Ovary (tissue), 9 donors: ENCODE data around the gene GTF2H3. TPM values are rescaled to one million over a fixed set of nuclear protein-coding genes. Genes with fewer than 3 reads are reported as not detected.

Source experiments
- DNase-seq, 5 donors: peaks; one replicate each; pipeline ENCODE4 v3.0.0-alpha.2; 2019 to 2020
- H3K27ac ChIP-seq, 2 donors: fragments of 200-600 bp; one replicate each; pipeline versions ENCODE4 v1.5.1 to v1.8.0; 2019 to 2022
- H3K27me3 ChIP-seq: fragments of 200-600 bp; one replicate; pipeline ENCODE4 v1.8.0; 2022
- H3K36me3 ChIP-seq: fragments of 200-600 bp; sonication (generic); one replicate; pipeline ENCODE4 v1.5.1; 2019
- H3K4me1 ChIP-seq: one replicate; pipeline ENCODE4 v1.8.1; 2013; ENCODE audit warnings: mild to moderate bottlenecking, moderate library complexity; ENCODE audit not compliant: insufficient read depth
- H3K4me3 ChIP-seq: fragments of 200-600 bp; sonication (generic); one replicate; pipeline ENCODE4 v1.5.1; 2017
- H3K9me3 ChIP-seq, 2 donors: fragments of 200-600 bp in 1 of 2; sonication (generic) in 1 of 2; one replicate each; pipeline versions ENCODE4 v1.5.1 to v1.8.1; 2013 to 2019; ENCODE audit warnings: mild to moderate bottlenecking in 1 of 2, moderate library complexity in 1 of 2
- CTCF ChIP-seq, 3 donors: fragments of 450-650 bp in 2 of 3; fragments of 200-600 bp in 1 of 3; IDR thresholded peaks; one replicate each; pipeline versions ENCODE4 v1.5.1 to v1.8.0; 2016 to 2022; ENCODE audit warnings: antibody characterized with exemption in 3 of 3, mild to moderate bottlenecking in 1 of 3
- EP300 ChIP-seq: sonication (generic); formaldehyde crosslinking; IDR thresholded peaks from one replicate; pipeline ENCODE4 v1.6.1; 2017; ENCODE audit warnings: antibody characterized with exemption
- POLR2A ChIP-seq: fragments of 450-650 bp; IDR thresholded peaks from one replicate; pipeline ENCODE4 v1.6.1; 2017; ENCODE audit warnings: antibody characterized with exemption, mild to moderate bottlenecking, moderate library complexity
- WGBS, 3 donors: extraction: QIAGEN DNeasy Blood & Tissue Kit in 1 of 3; methylation state at CpG; one replicate each; pipeline versions ENCODE4 v1.1.5 to v1.1.7; 2013 to 2017; 5-methylcytosine and 5-hydroxymethylcytosine counted together
- intact Hi-C, 4 donors: fragments of 100-400 bp; cut with DNase I; formaldehyde crosslinking; loops; one replicate each; pipeline versions ENCODE4 v1.11.0 to v1.15.1; 2022 to 2023
- polyA plus RNA-seq, 2 donors: library from polyadenylated mRNA; stranded (reverse); fragments of 200-250 nt in 1 of 2; fragments of 350-450 nt in 1 of 2; fragmentation: Illumina TruSeq in 1 of 2; extraction: RNeasy Lipid Tissue Mini Kit (QIAGEN cat#74804) in 1 of 2; gene quantifications; one replicate each; pipeline ENCODE4 v1.2.3, GENCODE V29; 2013 to 2014
- total RNA-seq, 7 donors: library from RNA; depleted of rRNA in 2 of 7; stranded (reverse); fragments of >200 nt in 2 of 7; fragmentation: NEBNext Ultra II Directional in 3 of 7; extraction: Animal tissue kit (Norgen Biotek cat#: 25700) in 3 of 7; gene quantifications; one replicate each; pipeline versions ENCODE4 v1.1.0 to v1.2.4, GENCODE V29; 2016 to 2023
- donor health status: DM: no; HTN: no; CAD: no; lungs with moderate emphysema.
- donor health status: DM: no; HTN: no; CAD: no.
- donor health status: Bipolar disorder and iron deficiency.
- donor health status: DM: yes; HTN: yes; CAD: no.
- donor health status: DM: no; HTN: no; CAD: no.
- donor health status: DM: yes; HTN: yes; CAD: no.

GTF2H3 gene
- total and polyA plus RNA-seq, 9 donors = 8.1 to 29.5 (median 21.2) TPM

DNA sequence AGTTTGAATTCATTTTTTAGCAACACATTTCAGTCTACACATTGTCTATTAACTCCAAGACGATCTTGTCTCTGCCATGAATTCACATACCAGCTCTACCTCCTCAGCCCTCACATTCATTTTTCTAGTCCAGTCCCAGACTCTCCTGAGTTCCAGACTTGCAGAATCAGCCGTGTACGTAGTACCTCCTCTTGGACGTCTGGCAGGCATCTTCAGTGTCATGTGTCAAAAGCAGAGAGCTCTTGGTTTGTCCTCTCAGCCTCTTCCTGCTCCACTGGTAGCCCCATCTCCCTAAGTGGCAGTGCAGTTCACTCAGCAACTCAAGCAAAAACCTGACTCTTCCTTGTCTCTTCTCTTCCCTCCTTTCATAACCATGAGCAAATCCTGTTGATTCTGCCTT, 22.8 kb downstream of the GTF2H3 start:
- H3K36me3 ChIP-seq = no peaks in the 10 kb centered on the region
- no peak for TF ChIP-seq POLR2A
- TF ChIP-seq CTCF (IDR thresholded peaks at IDR 0.05) = no peak
- no peak for TF ChIP-seq EP300
- 76 to 83% (median 79%) methylated on average over 4 of the region's 4 CpGs for WGBS, 3 donors
- DNase-seq = no peak
- no peak overlapping the region for H3K4me3 ChIP-seq
- no peaks in the 10 kb centered on the region for H3K4me1 ChIP-seq
- no peaks in the 10 kb centered on the region for H3K27me3 ChIP-seq
- no peaks in the 10 kb centered on the region for H3K9me3 ChIP-seq
- intact Hi-C loops = no loop called here
- H3K27ac ChIP-seq = no peak overlapping the region

DNA sequence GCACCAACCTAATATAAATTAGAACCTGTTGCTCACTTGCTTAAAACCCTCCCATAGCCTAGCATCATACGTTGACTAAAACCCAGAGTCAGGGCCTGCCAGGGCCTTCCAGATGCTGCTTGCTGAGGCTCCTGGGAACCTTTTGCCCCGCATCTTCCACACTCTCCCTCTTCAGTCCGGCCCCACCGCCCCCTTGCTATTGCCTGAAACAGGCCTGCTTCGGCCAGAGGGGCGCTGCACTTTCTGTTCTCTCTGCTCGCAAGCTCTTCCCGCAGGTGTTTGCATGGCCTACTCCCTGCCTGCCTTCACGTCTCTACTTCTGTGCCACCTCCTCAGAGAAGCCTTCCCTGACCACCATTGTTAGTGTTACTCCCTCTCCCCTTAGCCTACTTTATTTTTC, 23.6 kb downstream of the GTF2H3 start:
- Histone ChIP-seq H3K4me1 (no peaks in the 10 kb centered on the region), H3K9me3 (no peaks in the 10 kb centered on the region), H3K36me3 (no peaks in the 10 kb centered on the region), H3K27ac (no peak overlapping the region), H3K4me3 (no peak overlapping the region), H3K27me3 (no peaks in the 10 kb centered on the region)
- no peak for TF ChIP-seq EP300
- no peak for TF ChIP-seq CTCF (IDR thresholded peaks at IDR 0.05)
- TF ChIP-seq POLR2A = no peak
- intact Hi-C loops = no loop called here
- whole genome bisulfite sequencing, 3 donors = 82 to 91% (median 89%) methylated on average over 9 of the region's 9 CpGs
- DNase-seq = no peak

DNA sequence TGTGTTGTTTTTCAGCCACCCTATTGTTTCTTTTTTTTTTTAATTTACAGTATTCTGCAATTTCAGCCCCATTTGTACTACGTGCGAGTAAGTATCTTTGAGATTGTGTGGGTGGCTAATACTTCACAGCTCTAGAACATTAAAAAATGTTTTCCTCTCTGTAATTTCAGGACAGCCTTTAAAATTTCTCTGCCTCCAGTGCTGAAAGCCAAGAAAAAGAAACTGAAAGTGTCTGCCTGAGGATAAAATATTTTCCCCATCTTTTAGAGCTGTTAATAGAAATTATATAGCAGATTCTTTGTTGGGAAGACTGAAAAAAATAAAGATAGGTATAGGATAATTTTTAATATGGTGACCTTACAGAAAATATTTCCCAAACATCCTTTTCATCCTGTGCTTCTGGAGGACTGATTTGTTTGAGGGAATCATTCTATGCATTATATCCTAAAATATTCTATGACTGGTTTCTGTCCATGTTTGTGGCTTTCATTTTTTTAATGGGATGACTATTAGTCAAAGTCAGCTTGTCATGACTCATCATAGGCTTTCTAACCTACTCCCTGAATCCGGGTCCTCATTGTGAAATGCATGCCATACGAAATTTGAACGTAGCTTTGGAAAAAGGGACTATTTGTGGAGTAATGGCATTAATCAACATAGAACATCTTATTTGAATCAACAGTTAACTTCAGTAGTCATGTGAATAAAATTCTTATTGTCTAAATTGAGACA, 26.5 kb downstream of the GTF2H3 start:
- DNase-seq = no peak
- TF ChIP-seq EP300 (no peak), CTCF (IDR thresholded peaks at IDR 0.05) (no peak), POLR2A (no peak)
- no peak overlapping the region for H3K4me3 ChIP-seq
- H3K27ac ChIP-seq = no peak overlapping the region
- no peaks in the 10 kb centered on the region for H3K36me3 ChIP-seq
- H3K27me3 ChIP-seq = no peaks in the 10 kb centered on the region
- H3K9me3 ChIP-seq = no peaks in the 10 kb centered on the region
- WGBS, 3 donors = 57 to 61% (median 60%) methylated on average over 5 of the region's 5 CpGs
- intact Hi-C loops = no loop called here
- H3K4me1 ChIP-seq = no peaks in the 10 kb centered on the region

- intact Hi-C loops = no loop called here
- Histone ChIP-seq H3K27me3 (no peaks in the 10 kb centered on the region), H3K36me3 (no peaks in the 10 kb centered on the region), H3K9me3 (no peaks in the 10 kb centered on the region), H3K27ac (no peak overlapping the region), H3K4me3 (no peak overlapping the region), H3K4me1 (peaks cover 2% of the 10 kb centered on the region)
- 83 to 92% (median 87%) methylated on average over 8 of the region's 8 CpGs for WGBS, 3 donors
- TF ChIP-seq EP300 = no peak
- no peak for TF ChIP-seq POLR2A
- no peak for TF ChIP-seq CTCF (IDR thresholded peaks at IDR 0.05)
- DNase-seq = no peak
These were observed 34.1 kb downstream of the GTF2H3 start for GRCh38 chr12:123667771-123668170.
